ENCODE data around the gene GID4.

Gene GID4

GRCh38 chr17:17998934-17999333 lies 40.3 kb upstream of the GID4 start:
- H3K4me3 ChIP-seq (ENCODE audit: low read depth, low read length) = no peak overlapping the region
- TF ChIP-seq, protein P1, sequence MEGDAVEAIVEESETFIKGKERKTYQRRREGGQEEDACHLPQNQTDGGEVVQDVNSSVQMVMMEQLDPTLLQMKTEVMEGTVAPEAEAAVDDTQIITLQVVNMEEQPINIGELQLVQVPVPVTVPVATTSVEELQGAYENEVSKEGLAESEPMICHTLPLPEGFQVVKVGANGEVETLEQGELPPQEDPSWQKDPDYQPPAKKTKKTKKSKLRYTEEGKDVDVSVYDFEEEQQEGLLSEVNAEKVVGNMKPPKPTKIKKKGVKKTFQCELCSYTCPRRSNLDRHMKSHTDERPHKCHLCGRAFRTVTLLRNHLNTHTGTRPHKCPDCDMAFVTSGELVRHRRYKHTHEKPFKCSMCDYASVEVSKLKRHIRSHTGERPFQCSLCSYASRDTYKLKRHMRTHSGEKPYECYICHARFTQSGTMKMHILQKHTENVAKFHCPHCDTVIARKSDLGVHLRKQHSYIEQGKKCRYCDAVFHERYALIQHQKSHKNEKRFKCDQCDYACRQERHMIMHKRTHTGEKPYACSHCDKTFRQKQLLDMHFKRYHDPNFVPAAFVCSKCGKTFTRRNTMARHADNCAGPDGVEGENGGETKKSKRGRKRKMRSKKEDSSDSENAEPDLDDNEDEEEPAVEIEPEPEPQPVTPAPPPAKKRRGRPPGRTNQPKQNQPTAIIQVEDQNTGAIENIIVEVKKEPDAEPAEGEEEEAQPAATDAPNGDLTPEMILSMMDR (IDR thresholded peaks at IDR 0.05; ENCODE audit: control insufficient read depth, extremely low read depth, insufficient read depth) = no peak

DNA sequence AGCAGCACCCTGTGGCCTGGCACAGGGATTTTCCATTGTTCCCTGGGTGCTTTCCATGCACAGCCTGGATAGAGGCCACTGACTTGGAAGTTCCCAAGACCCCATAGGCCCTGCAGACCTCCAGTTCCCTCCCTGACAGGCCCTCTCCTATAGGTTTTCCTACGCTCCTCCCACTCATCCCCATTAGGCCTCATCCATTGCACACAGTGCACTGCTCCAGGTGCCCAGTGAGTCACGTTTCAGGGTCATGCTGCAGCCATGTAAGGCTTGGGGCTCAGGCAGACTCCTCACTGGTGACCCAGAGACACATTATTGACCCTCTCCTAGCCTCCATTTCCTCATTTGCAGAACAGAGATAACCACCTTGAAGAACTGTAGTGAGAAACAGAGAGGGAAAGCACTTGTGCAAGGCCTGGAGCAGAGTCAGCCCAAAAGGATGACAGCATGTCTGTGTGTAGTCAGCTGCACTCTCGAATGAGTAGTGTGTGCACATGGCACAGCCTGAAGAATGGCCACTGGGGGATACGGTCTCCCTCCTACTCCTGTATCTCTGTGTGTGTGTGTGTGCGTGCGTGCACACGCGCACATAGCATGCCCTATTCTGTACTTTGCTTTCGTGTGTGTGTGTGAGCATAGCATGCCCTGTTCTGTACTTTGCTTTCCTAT lies 39.7 kb upstream of the GID4 start:
- H3K4me3 ChIP-seq (ENCODE audit: low read depth, low read length) = no peak overlapping the region
- no peak for DNase-seq (ENCODE audit: low read depth)
- TF ChIP-seq, protein P1 (IDR thresholded peaks at IDR 0.05; ENCODE audit: control insufficient read depth, extremely low read depth, insufficient read depth) = no peak

More at GRCh38 chr17:17998934-17999333, 40.3 kb upstream of the GID4 start:
- no peak for DNase-seq (ENCODE audit: low read depth)

DNA sequence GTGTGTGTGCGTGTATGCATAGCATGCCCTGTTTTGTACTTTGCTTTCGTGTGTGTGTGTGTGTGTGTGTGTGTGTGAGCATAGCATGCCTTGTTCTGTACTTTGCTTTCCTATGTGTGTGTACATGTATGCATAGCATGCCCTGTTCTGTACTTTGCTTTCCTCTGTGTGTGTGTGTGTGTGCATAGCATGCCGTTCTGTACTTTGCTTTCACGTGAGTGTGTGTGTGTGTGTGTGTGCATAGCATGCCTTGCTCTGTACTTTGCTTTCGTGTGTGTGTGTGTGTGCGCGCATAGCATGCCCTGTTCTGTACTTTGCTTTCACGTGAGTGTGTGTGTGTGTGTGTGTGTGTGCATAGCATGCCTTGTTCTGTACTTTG lies 39.2 kb upstream of the GID4 start:
- TF ChIP-seq, protein P1 (IDR thresholded peaks at IDR 0.05; ENCODE audit: control insufficient read depth, extremely low read depth, insufficient read depth) = no peak
- DNase-seq (ENCODE audit: low read depth) = no peak

GRCh38 chr17:18002171-18002570 lies 37.0 kb upstream of the GID4 start:
- no peak for DNase-seq (ENCODE audit: low read depth)
- TF ChIP-seq, protein P1 (IDR thresholded peaks at IDR 0.05; ENCODE audit: control insufficient read depth, extremely low read depth, insufficient read depth) = no peak
- no peak overlapping the region for H3K4me3 ChIP-seq (ENCODE audit: low read depth, low read length)

More for the DNA sequence above, 39.2 kb upstream of the GID4 start:
- no peak overlapping the region for H3K4me3 ChIP-seq (ENCODE audit: low read depth, low read length)

DNA sequence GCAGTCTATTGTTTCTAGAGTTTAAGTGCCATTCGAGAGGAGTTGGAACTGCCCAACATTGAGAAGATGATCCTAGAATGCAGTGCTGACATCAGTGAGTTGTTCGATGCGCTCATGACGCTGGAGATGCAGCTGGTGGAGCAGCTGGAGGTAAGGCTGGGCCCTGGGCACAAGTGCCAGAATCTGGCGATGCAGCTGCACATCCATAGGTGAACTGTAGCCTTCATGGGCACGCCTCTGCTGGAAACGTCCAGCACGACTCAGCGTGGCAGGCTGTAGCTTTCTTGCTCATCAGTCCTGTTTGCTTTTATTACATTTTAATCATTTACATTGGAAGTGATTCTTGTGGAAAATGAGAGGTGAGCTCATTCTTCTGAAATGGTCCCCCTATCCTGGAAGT lies 34.9 kb upstream of the GID4 start:
- TF ChIP-seq, protein P1 (IDR thresholded peaks at IDR 0.05; ENCODE audit: control insufficient read depth, extremely low read depth, insufficient read depth) = no peak
- DNase-seq (ENCODE audit: low read depth) = no peak
- no peak overlapping the region for H3K4me3 ChIP-seq (ENCODE audit: low read depth, low read length)

DNA sequence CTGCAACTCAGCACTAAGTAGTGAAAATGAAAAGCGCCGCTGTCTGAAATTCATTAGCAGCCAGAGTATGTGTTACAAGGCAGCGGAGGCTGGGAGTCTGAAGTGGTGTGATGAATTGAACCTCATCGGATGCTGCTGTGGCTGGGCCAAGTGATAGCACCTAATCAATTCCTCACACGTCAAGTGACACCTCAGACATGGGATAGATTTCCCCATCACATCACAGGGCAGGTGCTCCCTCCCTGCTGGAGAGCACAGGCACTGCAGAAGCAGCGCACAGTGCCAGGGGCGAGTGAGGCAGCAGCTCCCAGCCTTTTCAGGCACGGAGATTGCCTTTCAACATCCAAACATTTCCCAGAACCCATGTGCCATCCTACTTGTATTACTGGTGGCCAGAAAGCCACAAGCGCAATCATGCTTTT lies 34.3 kb upstream of the GID4 start:
- TF ChIP-seq, protein P1 (IDR thresholded peaks at IDR 0.05; ENCODE audit: control insufficient read depth, extremely low read depth, insufficient read depth) = no peak
- DNase-seq (ENCODE audit: low read depth) = no peak
- no peak overlapping the region for H3K4me3 ChIP-seq (ENCODE audit: low read depth, low read length)

DNA sequence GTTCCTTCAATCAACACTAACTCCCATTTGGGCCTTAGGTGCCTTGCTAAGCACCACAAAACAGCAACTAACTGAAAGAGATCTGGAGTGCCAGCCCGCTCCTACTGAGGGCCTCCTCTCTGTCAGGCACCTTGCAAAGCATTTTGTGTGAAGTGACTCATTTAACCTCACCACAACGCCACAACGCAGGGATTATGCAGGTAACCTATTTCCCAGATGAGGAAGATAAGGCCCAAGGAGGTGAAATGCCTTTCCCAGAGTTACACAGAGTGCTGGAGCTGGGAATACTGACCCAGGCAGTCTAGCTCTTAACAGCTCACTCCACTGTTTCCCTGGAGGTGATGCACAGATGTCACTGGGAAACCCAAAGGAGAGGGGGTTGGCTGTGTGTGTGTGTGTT lies 33.7 kb upstream of the GID4 start:
- DNase-seq (ENCODE audit: low read depth) = no peak
- TF ChIP-seq, protein P1 (IDR thresholded peaks at IDR 0.05; ENCODE audit: control insufficient read depth, extremely low read depth, insufficient read depth) = no peak

More for the DNA sequence above, 33.7 kb upstream of the GID4 start:
- H3K4me3 ChIP-seq (ENCODE audit: low read depth, low read length) = no peak overlapping the region

Data from LNCaP clone FGC (cell line).